ENCODE results near the gene DBI.

GRCh38 chr2:119377993-119378345 is 11.2 kb downstream of the DBI start:
- TF ChIP-seq CTCF (conservative IDR thresholded peaks at IDR 0.05): no peak
- TF ChIP-seq EZH2 (IDR thresholded peaks at IDR 0.05; ENCODE audit: low read depth): no peak

Measured in PC-9 (cell line).